Testis (tissue), 2 donors: ENCODE results near the gene RAPSN.

Experiments
- POLR2A ChIP-seq: fragments of 450-650 bp; IDR thresholded peaks from one replicate; pipeline ENCODE4 v1.6.1; 2017; ENCODE audit warnings: antibody characterized with exemption, mild to moderate bottlenecking, moderate library complexity
- TF ChIP-seq, protein P1 (sequence below), 3 experiments: fragments of 450-650 bp in 2 of 3; fragments of 200-600 bp in 1 of 3; sonication (generic) in 1 of 3; IDR thresholded peaks; one replicate each; pipeline ENCODE4 v1.5.1; 2016 to 2019; ENCODE audit warnings: antibody characterized with exemption in 3 of 3, mild to moderate bottlenecking in 2 of 3, moderate library complexity in 1 of 3

- TF ChIP-seq, protein P1, sequence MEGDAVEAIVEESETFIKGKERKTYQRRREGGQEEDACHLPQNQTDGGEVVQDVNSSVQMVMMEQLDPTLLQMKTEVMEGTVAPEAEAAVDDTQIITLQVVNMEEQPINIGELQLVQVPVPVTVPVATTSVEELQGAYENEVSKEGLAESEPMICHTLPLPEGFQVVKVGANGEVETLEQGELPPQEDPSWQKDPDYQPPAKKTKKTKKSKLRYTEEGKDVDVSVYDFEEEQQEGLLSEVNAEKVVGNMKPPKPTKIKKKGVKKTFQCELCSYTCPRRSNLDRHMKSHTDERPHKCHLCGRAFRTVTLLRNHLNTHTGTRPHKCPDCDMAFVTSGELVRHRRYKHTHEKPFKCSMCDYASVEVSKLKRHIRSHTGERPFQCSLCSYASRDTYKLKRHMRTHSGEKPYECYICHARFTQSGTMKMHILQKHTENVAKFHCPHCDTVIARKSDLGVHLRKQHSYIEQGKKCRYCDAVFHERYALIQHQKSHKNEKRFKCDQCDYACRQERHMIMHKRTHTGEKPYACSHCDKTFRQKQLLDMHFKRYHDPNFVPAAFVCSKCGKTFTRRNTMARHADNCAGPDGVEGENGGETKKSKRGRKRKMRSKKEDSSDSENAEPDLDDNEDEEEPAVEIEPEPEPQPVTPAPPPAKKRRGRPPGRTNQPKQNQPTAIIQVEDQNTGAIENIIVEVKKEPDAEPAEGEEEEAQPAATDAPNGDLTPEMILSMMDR (IDR thresholded peaks at IDR 0.05): no peak
- no peak for TF ChIP-seq POLR2A
Measured at GRCh38 chr11:47461876-47462275, 12.9 kb upstream of the RAPSN start.
